Fibroblast of pulmonary artery (primary cell): ENCODE data around the gene DDX24.

Source experiments
- DNase-seq: peaks from one replicate; pipeline ENCODE4 v3.0.0-alpha.2; 2010; ENCODE audit warnings: low read depth
- H3K4me3 ChIP-seq: replicated peaks from 2 replicates; pipeline ENCODE4 v1.5.1; 2011; ENCODE audit warnings: low read depth, mild to moderate bottlenecking, control low read depth, low read length, moderate library complexity
- CTCF ChIP-seq: IDR thresholded peaks from 2 replicates; pipeline ENCODE4 v1.5.1; 2011; ENCODE audit warnings: mild to moderate bottlenecking, control low read depth, low read length, inconsistent platforms; ENCODE audit errors: missing control alignments

The DDX24 gene

GRCh38 chr14:94126800-94127199 is 45.8 kb upstream of the DDX24 start:
- no peak overlapping the region for H3K4me3 ChIP-seq
- TF ChIP-seq CTCF, result no peak
- no peak for DNase-seq

GRCh38 chr14:94126419-94126677 is 45.3 kb upstream of the DDX24 start:
- no peak overlapping the region for H3K4me3 ChIP-seq
- no peak for TF ChIP-seq CTCF
- no peak for DNase-seq

- no peak overlapping the region for H3K4me3 ChIP-seq
- DNase-seq, result no peak
- no peak for TF ChIP-seq CTCF
These were observed 44.8 kb upstream of the DDX24 start for GRCh38 chr14:94125659-94126418.

- H3K4me3 ChIP-seq, result no peak overlapping the region
- no peak for DNase-seq
- no peak for TF ChIP-seq CTCF
These were observed 43.8 kb upstream of the DDX24 start for GRCh38 chr14:94124582-94125377.

- no peak for DNase-seq
- H3K4me3 ChIP-seq, result no peak overlapping the region
- no peak for TF ChIP-seq CTCF
These were observed 42.9 kb upstream of the DDX24 start for GRCh38 chr14:94123868-94124267.

GRCh38 chr14:94123296-94123695 is 42.3 kb upstream of the DDX24 start:
- DNase-seq, result no peak
- no peak for TF ChIP-seq CTCF

More at GRCh38 chr14:94123296-94123695, 42.3 kb upstream of the DDX24 start:
- no peak overlapping the region for H3K4me3 ChIP-seq
